SJSA1 (cell line): Measurements from ENCODE around the gene SIGLEC5. TPM values are rescaled to one million over a fixed set of nuclear protein-coding genes. Genes with fewer than 3 reads are reported as not detected.
"Not testable (repeated sequence)": the region's sequence is repeated elsewhere in the genome, so short reads cannot be mapped to it uniquely, and the experiment has no call there.

Experiments used
- DNase-seq, 2 experiments: peaks; one replicate each; pipeline ENCODE4 v3.0.0-alpha.2; 2015 to 2020; ENCODE audit warnings: low spot score in 2 of 2, low read depth in 1 of 2
- H3K27ac ChIP-seq: fragments of 250-450 bp; sonication (Bioruptor Pico); 2 replicates; pipeline ENCODE4 v1.5.1; 2020; ENCODE audit warnings: mild to moderate bottlenecking, moderate library complexity
- H3K27me3 ChIP-seq: fragments of 250-450 bp; sonication (Bioruptor Pico); replicated peaks from 2 replicates; pipeline ENCODE4 v1.5.1; 2020; ENCODE audit warnings: mild to moderate bottlenecking, moderate library complexity
- H3K36me3 ChIP-seq: fragments of 250-450 bp; sonication (Bioruptor Pico); 2 replicates; pipeline ENCODE4 v1.5.1; 2020; ENCODE audit warnings: mild to moderate bottlenecking
- H3K4me1 ChIP-seq: fragments of 250-450 bp; sonication (Bioruptor Pico); replicated peaks from 2 replicates; pipeline ENCODE4 v1.6.1; 2021; ENCODE audit warnings: mild to moderate bottlenecking
- H3K4me3 ChIP-seq: fragments of 250-450 bp; sonication (Bioruptor Pico); 2 replicates; pipeline ENCODE4 v1.5.1; 2020; ENCODE audit warnings: mild to moderate bottlenecking
- H3K9me3 ChIP-seq: fragments of 250-450 bp; sonication (Bioruptor Pico); replicated peaks from 2 replicates; pipeline ENCODE4 v1.5.1; 2020; ENCODE audit warnings: mild to moderate bottlenecking
- total RNA-seq: library from RNA; depleted of rRNA; stranded (reverse); fragments of >200 nt; shearing (Covaris generic); gene quantifications from 2 replicates; pipeline ENCODE4 v1.2.3, GENCODE V29; 2014

Gene SIGLEC5
- total RNA-seq, 1 experiment from 2014 or later, result not detected

DNA sequence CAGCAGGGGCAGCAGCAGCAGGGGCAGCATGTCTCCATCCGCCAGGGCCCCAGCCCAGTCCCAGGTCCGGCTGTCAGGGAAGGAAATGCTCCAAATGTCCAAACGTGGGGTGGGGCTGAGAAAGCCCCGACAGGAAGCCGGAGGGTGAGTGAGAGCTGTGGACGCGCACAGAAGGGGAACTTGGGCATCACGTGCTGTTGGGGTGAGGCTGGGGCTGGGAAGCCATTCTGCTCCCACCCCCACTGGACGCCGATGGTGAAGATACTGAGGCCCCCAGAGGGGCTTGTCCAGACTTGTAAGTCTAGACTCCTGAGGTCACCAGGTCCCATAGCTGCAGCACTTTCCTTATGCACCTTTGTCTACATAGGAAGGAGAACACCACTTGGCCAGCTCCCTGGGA, 16.5 kb upstream of the SIGLEC5 start, which contains the start of gene SIGLEC14:
SIGLEC14 (minus strand) TSS at position 96 of the 400 bp plus-strand sequence; CDS start at position 30, 66 bp downstream.
- H3K4me3 ChIP-seq, H3K4me1 ChIP-seq, DNase-seq, H3K9me3 ChIP-seq, H3K27ac ChIP-seq, H3K36me3 ChIP-seq, H3K27me3 ChIP-seq: not testable (repeated sequence)

DNA sequence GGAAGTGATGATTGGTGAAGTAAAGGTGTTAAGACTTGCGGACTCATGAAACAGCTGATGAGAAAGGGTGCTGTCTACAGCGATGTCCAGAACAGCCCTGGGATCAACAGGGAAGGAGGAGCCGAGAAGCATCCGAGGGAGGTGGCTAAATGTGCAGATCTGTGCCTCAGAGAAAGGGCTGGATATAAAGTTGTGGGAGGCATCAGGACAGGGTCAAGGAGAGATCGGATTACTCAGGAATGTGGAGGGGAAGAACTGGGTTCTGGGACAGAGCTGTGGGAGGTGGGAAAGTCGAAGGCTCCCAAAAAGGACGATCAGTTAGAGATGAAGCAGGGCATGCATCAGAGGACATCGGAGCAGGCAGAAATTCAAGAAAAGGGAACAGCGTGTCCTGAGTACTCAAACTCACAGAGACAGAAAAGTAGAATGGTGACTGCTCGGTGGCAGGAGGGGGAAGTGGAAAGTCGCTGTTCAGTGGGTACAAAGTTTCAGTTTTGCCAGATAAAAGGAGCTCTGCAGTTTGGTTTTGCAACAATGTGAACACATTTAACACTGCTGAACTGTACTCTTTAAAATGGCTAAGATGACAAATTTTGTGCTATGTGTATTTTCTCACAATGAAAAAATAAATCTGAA, 14.6 kb upstream of the SIGLEC5 start:
- no peaks in the 10 kb centered on the region for H3K9me3 ChIP-seq
- no peak for DNase-seq
- no peaks in the 10 kb centered on the region for H3K36me3 ChIP-seq
- no peaks in the 10 kb centered on the region for H3K4me1 ChIP-seq
- no peak overlapping the region for H3K27ac ChIP-seq
- H3K4me3 ChIP-seq, result no peak overlapping the region
- H3K27me3 ChIP-seq, result 0 out of 2 replicates have a peak, but pooled peaks cover 4% of the 10 kb centered on the region

DNA sequence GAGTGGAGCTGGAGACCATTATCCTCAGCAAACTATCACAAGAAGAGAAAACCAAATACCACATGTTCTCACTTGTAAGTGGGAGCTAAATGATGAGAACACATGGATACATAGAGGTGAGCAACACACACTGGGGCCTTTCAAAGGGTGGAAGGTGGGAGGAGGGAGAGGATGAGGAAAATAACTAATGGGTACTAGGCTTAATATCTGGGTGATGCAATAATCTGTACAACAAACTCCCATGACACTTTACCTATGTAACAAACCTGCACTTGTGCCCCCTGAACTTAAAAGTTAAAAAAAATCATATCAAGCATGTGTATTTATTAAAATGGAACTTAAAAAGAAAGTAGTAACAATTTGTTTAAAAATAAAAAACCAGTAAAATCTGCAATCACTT, 11.4 kb upstream of the SIGLEC5 start:
- Histone ChIP-seq H3K4me3 (no peak overlapping the region), H3K36me3 (no peaks in the 10 kb centered on the region), H3K4me1 (no peaks in the 10 kb centered on the region), H3K27me3 (no peaks in the 10 kb centered on the region), H3K27ac (no peak overlapping the region), H3K9me3 (no peaks in the 10 kb centered on the region)
- no peak for DNase-seq

DNA sequence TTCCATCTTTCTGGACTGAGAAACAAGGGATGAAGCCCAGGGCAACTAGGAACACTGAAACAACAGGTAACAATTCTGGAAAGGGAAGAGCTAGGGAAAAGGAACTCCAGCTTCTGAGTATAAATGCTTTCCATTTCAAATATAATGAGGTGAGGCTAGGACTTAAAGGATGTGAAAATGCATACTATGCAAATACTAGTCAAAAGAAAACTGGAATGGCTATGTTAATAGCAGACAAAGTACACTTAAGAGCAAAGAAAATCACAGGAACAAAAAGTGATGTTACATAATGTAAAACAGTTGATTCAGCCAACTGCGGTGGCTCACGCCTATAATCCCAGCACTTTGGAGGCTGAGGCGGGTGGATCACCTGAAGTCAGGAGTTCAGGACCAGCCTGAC, 10.2 kb upstream of the SIGLEC5 start:
- no peak overlapping the region for H3K27ac ChIP-seq
- H3K4me1 ChIP-seq, result no peaks in the 10 kb centered on the region
- no peak overlapping the region for H3K4me3 ChIP-seq

DNA sequence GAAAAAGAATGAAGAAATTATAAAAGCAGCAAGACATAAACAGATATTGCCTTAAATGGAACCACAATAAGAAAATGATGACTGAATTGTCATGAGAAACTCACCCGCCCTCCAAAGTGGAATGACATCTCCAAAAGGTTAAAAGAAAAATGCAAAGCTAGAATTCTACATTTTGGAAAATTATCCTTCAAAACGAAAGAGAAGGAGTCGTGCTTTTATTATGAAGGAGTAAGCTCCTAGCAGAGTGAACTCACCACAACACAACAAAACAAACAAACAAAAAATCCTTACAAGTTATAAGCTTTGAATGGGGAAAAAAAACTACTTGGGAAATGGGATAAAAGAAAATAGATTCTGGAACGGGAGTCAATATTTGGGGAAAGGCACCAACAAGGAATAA, 9.7 kb upstream of the SIGLEC5 start:
- Histone ChIP-seq H3K4me3 (no peak overlapping the region), H3K27me3 (no peaks in the 10 kb centered on the region), H3K27ac (no peak overlapping the region), H3K9me3 (no peaks in the 10 kb centered on the region), H3K4me1 (no peaks in the 10 kb centered on the region), H3K36me3 (no peaks in the 10 kb centered on the region)
- no peak for DNase-seq

More for the DNA sequence above, 10.2 kb upstream of the SIGLEC5 start:
- no peak for DNase-seq
- H3K36me3 ChIP-seq, result no peaks in the 10 kb centered on the region
- H3K9me3 ChIP-seq, result no peaks in the 10 kb centered on the region
- no peaks in the 10 kb centered on the region for H3K27me3 ChIP-seq

DNA sequence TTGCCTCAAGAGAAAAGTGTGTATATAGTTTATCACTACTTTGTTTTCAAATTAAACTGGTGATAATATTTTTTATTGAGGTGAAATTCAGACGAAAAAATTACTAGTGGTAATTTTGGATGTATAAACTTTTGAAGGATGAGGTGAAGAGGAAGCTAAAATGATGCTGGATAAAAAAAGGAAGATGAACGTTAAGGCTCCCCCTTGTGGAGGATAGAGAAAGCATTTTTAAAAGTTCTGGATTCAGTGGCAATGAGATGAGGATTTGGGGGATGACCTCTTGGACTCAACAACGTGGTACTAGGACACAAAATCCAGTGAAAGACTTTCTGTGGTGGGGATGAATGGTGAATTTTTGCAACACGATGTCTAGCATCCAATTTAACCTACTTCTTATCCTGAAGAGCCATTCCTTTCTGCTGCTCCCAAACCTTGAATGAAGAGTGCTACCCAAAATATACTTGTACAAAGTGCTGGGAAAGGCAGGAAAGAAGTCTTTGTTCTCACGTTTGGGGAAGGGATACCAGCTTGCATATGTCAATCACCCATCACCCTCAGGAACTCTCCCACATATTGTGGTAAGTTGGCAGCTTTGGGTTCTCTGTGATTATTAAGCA, 7.3 kb upstream of the SIGLEC5 start:
- no peak for DNase-seq
- no peaks in the 10 kb centered on the region for H3K9me3 ChIP-seq
- H3K4me1 ChIP-seq, result no peaks in the 10 kb centered on the region
- no peaks in the 10 kb centered on the region for H3K27me3 ChIP-seq
- no peak overlapping the region for H3K4me3 ChIP-seq
- H3K27ac ChIP-seq, result no peak overlapping the region
- H3K36me3 ChIP-seq, result no peaks in the 10 kb centered on the region

DNA sequence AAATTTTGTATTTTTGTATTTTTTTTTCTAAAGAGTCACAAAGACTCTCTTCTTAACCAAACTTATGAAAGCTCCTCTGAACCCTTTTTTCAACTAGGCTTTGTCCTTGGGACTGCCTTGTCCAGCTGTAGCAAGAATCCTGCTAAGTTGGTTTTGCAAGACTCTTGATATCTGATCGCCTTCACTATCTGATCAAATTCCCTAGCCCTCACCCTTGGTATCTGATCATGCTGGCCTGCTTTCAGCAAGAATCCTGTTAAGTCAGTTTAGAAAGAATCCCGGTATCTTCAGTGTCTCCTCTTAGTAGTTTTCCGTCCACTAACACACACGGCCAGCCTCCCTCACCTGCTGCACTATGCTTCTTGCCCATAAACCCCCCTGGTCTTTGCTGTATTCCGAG, 1.9 kb upstream of the SIGLEC5 start:
- no peak for DNase-seq
- H3K36me3 ChIP-seq, result no peaks in the 10 kb centered on the region
- peaks cover 9% of the 10 kb centered on the region; the same call in 1 of the 2 replicates for H3K27me3 ChIP-seq
- H3K9me3 ChIP-seq, result no peaks in the 10 kb centered on the region
- no peak overlapping the region for H3K4me3 ChIP-seq
- no peaks in the 10 kb centered on the region for H3K4me1 ChIP-seq
- H3K27ac ChIP-seq, result no peak overlapping the region

DNA sequence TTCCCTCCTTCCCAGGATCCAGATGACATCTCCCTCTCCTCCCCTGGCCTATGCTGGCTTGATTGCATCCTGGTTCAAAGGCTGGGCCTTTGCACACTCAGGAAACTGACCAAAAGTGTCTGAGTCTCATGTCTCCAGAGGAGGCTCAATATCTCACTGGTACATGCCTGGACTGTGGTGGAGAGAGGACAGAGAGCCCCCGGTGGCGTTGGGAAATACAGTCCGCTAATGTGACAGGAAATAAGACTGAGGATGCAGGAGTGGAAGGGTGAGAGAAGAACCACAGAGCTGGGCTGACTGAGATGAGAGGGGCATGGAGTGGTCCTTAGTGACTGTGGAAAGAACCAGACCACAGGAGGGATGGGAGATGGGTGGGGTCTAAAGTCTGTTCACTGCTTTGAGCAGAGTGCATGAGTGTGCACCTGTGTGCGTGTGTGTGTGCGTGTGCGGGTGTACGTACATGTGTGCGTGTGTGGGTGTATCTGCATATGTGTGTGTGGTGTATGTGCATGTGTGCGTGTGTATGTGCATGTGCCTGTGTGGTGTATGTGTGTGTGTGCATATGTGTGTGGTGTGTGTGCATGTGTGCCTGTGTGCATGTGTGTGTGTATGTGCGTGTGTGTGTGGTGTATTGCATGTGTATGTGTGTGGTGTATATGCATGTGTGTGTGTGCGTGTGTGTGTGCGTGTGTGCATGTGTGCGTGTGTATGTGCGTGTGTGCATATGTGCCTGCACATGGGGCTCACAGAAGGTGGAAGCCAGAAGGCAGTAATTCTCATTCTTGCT, 1.9 kb downstream of the SIGLEC5 start:
- Histone ChIP-seq H3K27ac (no peak overlapping the region), H3K9me3 (no peaks in the 10 kb centered on the region), H3K36me3 (no peaks in the 10 kb centered on the region), H3K4me3 (no peak overlapping the region), H3K27me3 (peaks cover 14% of the 10 kb centered on the region; the same call in 1 of the 2 replicates), H3K4me1 (no peaks in the 10 kb centered on the region)
- DNase-seq, result no peak

DNA sequence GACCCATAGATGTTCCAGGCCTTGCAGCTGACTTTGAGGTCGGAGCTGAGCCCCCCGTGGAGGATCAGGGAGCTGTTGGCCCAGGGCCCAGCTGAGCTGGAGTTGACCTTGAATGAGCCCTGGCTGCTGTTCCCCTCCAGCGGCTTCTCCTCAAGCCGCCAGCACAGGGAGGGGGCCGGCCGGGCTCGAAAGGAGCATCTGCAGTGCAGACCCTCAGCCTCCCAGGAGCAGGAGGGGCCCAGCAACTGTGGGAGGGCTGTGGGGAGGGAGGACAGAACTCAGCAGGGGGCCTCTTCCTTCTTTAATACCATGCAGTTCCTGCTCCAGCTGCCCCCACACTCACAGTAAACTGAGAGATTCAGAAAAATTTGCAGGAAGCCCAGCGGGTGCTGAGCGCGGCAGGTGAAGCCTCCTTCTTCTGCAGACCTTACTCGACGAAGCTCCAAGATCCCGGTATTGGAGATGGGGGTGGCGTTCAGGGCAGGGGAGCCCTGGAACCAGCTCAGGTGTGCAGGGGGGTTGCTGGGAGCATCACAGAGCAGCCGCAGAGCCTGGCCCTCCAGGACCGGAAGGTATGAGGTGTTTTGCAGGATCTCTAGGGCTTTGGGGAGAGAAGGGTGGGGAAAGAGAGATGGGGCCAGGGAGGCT, 2.6 kb downstream of the SIGLEC5 start:
- DNase-seq, result no peak
- Histone ChIP-seq H3K36me3 (no peaks in the 10 kb centered on the region), H3K27me3 (peaks cover 14% of the 10 kb centered on the region; the same call in 1 of the 2 replicates), H3K4me3 (no peak overlapping the region), H3K4me1 (no peaks in the 10 kb centered on the region), H3K9me3 (no peaks in the 10 kb centered on the region), H3K27ac (no peak overlapping the region)

DNA sequence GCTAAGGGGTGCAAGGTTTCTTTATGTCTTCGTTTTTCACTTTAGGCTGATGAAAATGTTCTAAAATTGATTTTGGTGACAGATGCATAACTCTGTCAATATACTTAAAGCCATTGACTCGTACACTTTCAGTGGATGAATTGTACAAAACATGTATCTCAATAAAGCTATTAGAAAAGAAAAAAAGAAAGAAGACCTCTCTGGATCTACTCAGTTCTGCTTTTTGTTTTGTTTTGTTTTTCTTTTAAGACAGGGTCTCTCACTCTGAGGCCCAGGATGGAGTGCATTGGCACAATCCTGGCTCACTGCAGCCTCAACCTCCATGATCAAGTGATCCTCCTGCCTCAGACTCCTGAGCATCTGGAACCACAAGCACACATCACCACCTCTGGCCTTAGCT, 3.5 kb downstream of the SIGLEC5 start:
- no peaks in the 10 kb centered on the region for H3K4me1 ChIP-seq
- DNase-seq, result no peak
- H3K36me3 ChIP-seq, result no peaks in the 10 kb centered on the region
- no peak overlapping the region for H3K4me3 ChIP-seq
- no peaks in the 10 kb centered on the region for H3K9me3 ChIP-seq
- H3K27me3 ChIP-seq, result peaks cover 14% of the 10 kb centered on the region; the same call in 1 of the 2 replicates
- no peak overlapping the region for H3K27ac ChIP-seq

DNA sequence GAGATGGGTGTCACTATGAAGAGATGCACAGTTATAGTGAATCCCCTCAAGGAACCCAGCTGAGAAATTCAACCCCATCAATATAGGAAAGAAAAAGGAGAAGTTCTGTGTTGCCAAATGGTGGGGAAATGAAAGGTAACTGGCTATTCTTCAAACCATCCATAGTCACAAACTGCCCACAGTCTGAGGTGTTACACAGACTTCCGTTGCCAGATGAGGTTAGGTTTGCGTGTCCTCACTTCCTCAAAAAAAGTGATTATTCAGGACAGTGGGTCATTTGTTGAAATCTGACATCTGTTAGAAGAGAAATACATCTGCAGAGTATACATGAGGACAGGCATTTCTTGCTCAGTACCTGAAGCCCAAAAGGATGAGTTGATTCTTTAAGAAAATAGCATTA, 9.0 kb downstream of the SIGLEC5 start:
- no peaks in the 10 kb centered on the region for H3K4me1 ChIP-seq
- H3K27me3 ChIP-seq, result no peaks in the 10 kb centered on the region
- H3K9me3 ChIP-seq, result no peaks in the 10 kb centered on the region
- H3K36me3 ChIP-seq, result no peaks in the 10 kb centered on the region
- no peak for DNase-seq
- no peak overlapping the region for H3K27ac ChIP-seq
- H3K4me3 ChIP-seq, result no peak overlapping the region

DNA sequence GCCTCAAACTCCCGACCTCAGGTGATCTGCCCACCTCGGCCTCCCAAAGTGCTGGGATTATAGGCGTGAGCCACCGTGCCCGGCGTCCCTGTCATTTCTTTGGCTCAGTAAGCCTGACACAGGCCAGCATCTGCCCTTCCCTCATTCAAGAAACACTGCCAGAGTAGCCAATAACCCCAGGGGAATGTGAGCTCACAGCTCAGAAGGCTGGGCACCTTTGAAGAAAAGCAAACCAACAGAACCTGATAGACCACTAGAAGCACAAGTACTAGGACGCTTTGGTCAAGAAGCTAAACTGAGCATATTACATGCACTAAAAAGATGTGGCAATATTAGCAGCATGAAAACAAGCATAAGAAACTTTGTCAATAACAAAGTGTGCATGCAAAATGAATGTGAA, 14.2 kb downstream of the SIGLEC5 start:
- no peak for DNase-seq
- H3K4me1 ChIP-seq, result no peaks in the 10 kb centered on the region
- H3K27me3 ChIP-seq, result no peaks in the 10 kb centered on the region
- no peak overlapping the region for H3K27ac ChIP-seq
- no peaks in the 10 kb centered on the region for H3K36me3 ChIP-seq
- no peaks in the 10 kb centered on the region for H3K9me3 ChIP-seq
- no peak overlapping the region for H3K4me3 ChIP-seq

DNA sequence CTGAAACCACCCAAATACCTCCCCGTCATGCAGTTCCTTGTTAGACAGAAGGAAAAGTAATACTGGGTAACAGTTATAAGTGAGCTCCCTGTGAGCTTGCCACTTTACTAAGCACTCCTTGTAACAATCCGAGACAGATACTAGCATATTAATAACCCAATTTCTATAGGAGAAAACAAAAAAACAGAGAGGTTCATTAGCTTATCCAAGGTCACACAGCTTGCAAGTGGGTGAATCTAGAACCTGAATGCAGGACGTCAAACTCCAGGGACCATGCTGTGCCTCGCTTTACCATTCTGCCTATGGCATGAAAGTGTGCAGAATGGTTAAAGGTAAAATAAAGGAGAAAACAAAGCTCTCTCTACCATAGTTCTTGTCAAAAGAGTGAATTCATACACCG, 15.4 kb downstream of the SIGLEC5 start:
- Histone ChIP-seq H3K9me3 (no peaks in the 10 kb centered on the region), H3K27ac (no peak overlapping the region), H3K27me3 (no peaks in the 10 kb centered on the region), H3K4me1 (no peaks in the 10 kb centered on the region), H3K4me3 (no peak overlapping the region), H3K36me3 (no peaks in the 10 kb centered on the region)
- DNase-seq, result no peak

DNA sequence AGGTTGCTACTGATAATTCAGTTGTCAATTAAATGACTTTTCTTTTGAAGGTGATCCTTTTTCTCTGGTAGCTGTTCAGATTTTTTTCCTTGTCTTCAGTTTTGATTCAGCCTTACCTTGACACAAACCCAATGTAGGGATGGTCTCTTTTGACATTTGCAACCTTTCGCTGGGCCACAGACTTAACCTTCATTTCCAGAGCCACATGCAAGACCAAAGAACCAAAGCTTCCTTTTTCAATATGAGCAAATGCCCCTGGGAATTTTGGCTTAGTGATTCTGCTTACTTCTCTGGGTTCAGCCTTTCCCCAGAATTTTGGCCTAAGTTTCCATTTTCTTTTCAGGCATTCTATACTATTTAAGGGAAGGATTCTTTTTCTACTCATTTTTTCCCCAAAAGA, 19.6 kb downstream of the SIGLEC5 start:
- no peaks in the 10 kb centered on the region for H3K9me3 ChIP-seq
- H3K27ac ChIP-seq, result no peak overlapping the region
- DNase-seq, result no peak
- H3K4me3 ChIP-seq, result no peak overlapping the region
- no peaks in the 10 kb centered on the region for H3K4me1 ChIP-seq
- H3K36me3 ChIP-seq, result no peaks in the 10 kb centered on the region
- H3K27me3 ChIP-seq, result no peaks in the 10 kb centered on the region
